Stomach (tissue), 9 donors: ENCODE results near the gene SURF6. TPM values are rescaled to one million over a fixed set of nuclear protein-coding genes. Genes with fewer than 3 reads are reported as not detected.
"Not testable (repeated sequence)": the region's sequence is repeated elsewhere in the genome, so short reads cannot be mapped to it uniquely, and the experiment has no call there.

ENCODE experiments used
- DNase-seq, 2 donors: peaks; one replicate each; pipeline versions ENCODE4 v3.0.0 to v3.0.0-alpha.2; 2013 to 2019
- H3K27ac ChIP-seq, 5 donors: fragments of 200-600 bp in 4 of 5; sonication (generic) in 4 of 5; one replicate each; pipeline ENCODE4 v1.5.1; 2013 to 2019; ENCODE audit warnings: mild to moderate bottlenecking in 1 of 5, moderate library complexity in 1 of 5
- H3K27me3 ChIP-seq, 3 donors: fragments of 200-600 bp; sonication (generic); one replicate each; pipeline ENCODE4 v1.5.1; 2017 to 2019; ENCODE audit warnings: mixed run types in 1 of 3
- H3K36me3 ChIP-seq, 4 donors: fragments of 200-600 bp; sonication (generic); 1 replicate in 3 of 4; 2 replicates in 1 of 4; pipeline ENCODE4 v1.5.1; 2016 to 2019
- H3K4me1 ChIP-seq, 4 donors: fragments of 200-600 bp; sonication (generic); one replicate each; pipeline ENCODE4 v1.5.1; 2016 to 2019
- H3K4me3 ChIP-seq, 4 donors: fragments of 200-600 bp; sonication (generic) in 3 of 4; one replicate each; pipeline ENCODE4 v1.5.1; 2016 to 2019; ENCODE audit warnings: mild to moderate bottlenecking in 1 of 4
- H3K9me3 ChIP-seq, 4 donors: fragments of 200-600 bp; sonication (generic); one replicate each; pipeline ENCODE4 v1.5.1; 2016 to 2019
- EP300 ChIP-seq: sonication (generic); formaldehyde crosslinking; IDR thresholded peaks from one replicate; pipeline ENCODE4 v1.6.1; 2017; ENCODE audit warnings: antibody characterized with exemption
- POLR2A ChIP-seq, 4 donors: fragments of 450-650 bp; IDR thresholded peaks; one replicate each; pipeline ENCODE4 v1.6.1; 2016; ENCODE audit warnings: antibody characterized with exemption in 4 of 4, control low read depth in 2 of 4, mild to moderate bottlenecking in 1 of 4, moderate library complexity in 1 of 4
- POLR2AphosphoS5 ChIP-seq, 3 donors: sonication (generic); formaldehyde crosslinking; IDR thresholded peaks; one replicate each; pipeline ENCODE4 v1.6.1; 2016; ENCODE audit warnings: antibody characterized with exemption in 3 of 3
- WGBS, 5 donors: extraction: QIAGEN DNeasy Blood & Tissue Kit in 3 of 5; methylation state at CpG; one replicate each; pipeline versions ENCODE4 v1.1.5 to v1.1.7; 2013 to 2018; 5-methylcytosine and 5-hydroxymethylcytosine counted together
- intact Hi-C: fragments of 100-400 bp; cut with DNase I; formaldehyde crosslinking; loops from one replicate; pipeline ENCODE4 v1.15.1; 2023; ENCODE audit warnings: low total_unique reads
- polyA plus RNA-seq, 3 donors: library from polyadenylated mRNA; stranded (reverse); fragments of 200-250 nt; gene quantifications; one replicate each; pipeline ENCODE4 v1.2.3, GENCODE V29; 2013
- total RNA-seq, 5 donors: library from RNA; depleted of rRNA; stranded (reverse); fragments of >200 nt; gene quantifications; one replicate each; pipeline versions ENCODE4 v1.1.0 to v1.2.3, GENCODE V29; 2014 to 2016
- TF ChIP-seq, protein P1 (sequence below), 7 experiments: fragments of 450-650 bp in 4 of 7; fragments of 200-600 bp in 3 of 7; sonication (generic) in 3 of 7; IDR thresholded peaks; one replicate each; pipeline ENCODE4 v1.5.1; 2016 to 2019; ENCODE audit warnings: antibody characterized with exemption in 7 of 7, control low read depth in 2 of 7, mild to moderate bottlenecking in 1 of 7
- donor health status: healthy with polysubstance abuse.
- donor health status: Bipolar disorder and iron deficiency.
- donor health status: healthy.

The SURF6 gene
- total and polyA plus RNA-seq, 8 donors, result 2.9 to 138 (median 14.1) TPM

DNA sequence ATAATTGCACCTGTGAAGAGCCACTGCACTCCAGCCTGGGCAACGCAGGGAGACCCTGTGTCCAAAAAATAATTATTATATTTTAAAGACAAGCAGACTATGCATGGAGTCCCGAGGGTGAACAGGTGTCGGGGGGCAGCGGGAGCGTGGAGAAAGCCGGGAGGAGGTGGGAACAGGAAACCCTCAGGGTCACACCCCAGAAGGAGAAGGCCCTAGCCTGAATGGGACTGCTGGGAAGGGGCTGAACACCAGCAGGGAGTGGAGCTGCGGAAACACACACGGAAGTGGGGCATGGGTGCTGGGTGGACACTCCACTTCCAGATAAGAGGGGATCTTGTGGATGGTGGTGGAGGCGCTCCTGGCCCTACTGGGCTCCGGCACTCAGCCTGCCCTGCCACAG is 12.8 kb downstream of the SURF6 start:
- Histone ChIP-seq H3K4me1 (no peaks in the 10 kb centered on the region), H3K4me3 (no peak overlapping the region), H3K27me3 (no peaks in the 10 kb centered on the region), H3K27ac (no peak overlapping the region), H3K36me3 (no peaks in the 10 kb centered on the region), H3K9me3 (no peaks in the 10 kb centered on the region)
- 73 to 90% (median 81%) methylated on average over 10 of the region's 10 CpGs for WGBS, 5 donors
- no peak for TF ChIP-seq POLR2AphosphoS5 (IDR thresholded peaks at IDR 0.05)
- no peak for TF ChIP-seq EP300
- TF ChIP-seq POLR2A (IDR thresholded peaks at IDR 0.05), result no peak
- TF ChIP-seq, protein P1, sequence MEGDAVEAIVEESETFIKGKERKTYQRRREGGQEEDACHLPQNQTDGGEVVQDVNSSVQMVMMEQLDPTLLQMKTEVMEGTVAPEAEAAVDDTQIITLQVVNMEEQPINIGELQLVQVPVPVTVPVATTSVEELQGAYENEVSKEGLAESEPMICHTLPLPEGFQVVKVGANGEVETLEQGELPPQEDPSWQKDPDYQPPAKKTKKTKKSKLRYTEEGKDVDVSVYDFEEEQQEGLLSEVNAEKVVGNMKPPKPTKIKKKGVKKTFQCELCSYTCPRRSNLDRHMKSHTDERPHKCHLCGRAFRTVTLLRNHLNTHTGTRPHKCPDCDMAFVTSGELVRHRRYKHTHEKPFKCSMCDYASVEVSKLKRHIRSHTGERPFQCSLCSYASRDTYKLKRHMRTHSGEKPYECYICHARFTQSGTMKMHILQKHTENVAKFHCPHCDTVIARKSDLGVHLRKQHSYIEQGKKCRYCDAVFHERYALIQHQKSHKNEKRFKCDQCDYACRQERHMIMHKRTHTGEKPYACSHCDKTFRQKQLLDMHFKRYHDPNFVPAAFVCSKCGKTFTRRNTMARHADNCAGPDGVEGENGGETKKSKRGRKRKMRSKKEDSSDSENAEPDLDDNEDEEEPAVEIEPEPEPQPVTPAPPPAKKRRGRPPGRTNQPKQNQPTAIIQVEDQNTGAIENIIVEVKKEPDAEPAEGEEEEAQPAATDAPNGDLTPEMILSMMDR (IDR thresholded peaks at IDR 0.05), result no peak
- DNase-seq, result no peak
- intact Hi-C loops, result no loop called here

DNA sequence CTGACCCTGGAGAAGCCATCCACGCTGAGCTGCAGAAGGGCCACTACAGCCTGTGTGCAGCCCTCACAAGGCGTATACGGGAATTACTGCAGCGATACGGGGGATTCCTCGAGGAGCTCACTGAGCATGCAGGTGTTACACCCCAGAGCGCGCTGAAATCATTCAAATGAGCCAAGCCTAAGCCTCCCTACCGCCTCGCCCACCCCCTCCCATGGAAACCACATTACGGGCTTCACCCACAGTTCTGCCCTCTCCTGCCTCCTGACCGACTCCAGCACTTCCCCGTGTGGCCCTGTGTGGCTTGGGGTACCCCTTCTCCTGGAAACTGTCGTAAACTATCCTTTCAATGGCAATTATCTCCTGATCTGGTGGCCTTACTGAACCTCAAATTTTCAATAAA is 13.3 kb downstream of the SURF6 start:
- Histone ChIP-seq H3K27me3 (no peaks in the 10 kb centered on the region), H3K4me1 (no peaks in the 10 kb centered on the region), H3K27ac (no peak overlapping the region), H3K9me3 (no peaks in the 10 kb centered on the region), H3K4me3 (no peak overlapping the region), H3K36me3 (no peaks in the 10 kb centered on the region)
- DNase-seq, result no peak
- WGBS, 5 donors, result 80 to 87% (median 83%) methylated on average over 14 of the region's 14 CpGs
- no peak for TF ChIP-seq EP300
- TF ChIP-seq POLR2A (IDR thresholded peaks at IDR 0.05), result no peak
- TF ChIP-seq, protein P1 (IDR thresholded peaks at IDR 0.05), result no peak
- no peak for TF ChIP-seq POLR2AphosphoS5 (IDR thresholded peaks at IDR 0.05)
- intact Hi-C loops, result no loop called here

DNA sequence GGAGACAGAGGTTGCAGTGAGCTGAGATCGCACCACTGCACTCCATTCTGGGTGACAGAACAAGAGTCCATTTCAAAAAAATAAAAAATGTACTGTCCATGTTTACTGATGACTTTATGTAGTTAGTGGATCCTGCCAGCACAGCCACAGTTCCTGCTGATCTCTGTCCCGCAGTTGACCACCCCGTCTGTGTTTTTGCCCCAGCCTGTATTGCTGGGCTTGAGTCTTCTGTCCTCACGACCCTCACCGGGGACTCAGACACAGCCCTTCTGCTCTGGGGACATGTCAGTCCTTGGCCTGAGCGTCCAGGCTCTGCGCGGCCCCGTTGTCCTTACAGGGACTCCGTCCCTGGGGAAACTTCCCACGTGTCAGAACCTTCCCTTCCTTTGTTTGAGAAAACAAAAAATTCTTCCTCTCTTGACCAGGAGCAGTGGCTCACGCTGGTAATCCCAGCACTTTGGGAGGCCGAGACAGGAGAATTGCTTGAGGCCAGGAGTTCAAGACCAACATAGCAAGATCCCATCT is 14.5 kb downstream of the SURF6 start:
- intact Hi-C loops, result no loop called here
- Histone ChIP-seq H3K27ac (no peak overlapping the region), H3K9me3 (no peaks in the 10 kb centered on the region), H3K4me1 (no peaks in the 10 kb centered on the region), H3K36me3 (no peaks in the 10 kb centered on the region), H3K4me3 (no peak overlapping the region), H3K27me3 (no peaks in the 10 kb centered on the region)
- TF ChIP-seq EP300, result no peak
- no peak for TF ChIP-seq POLR2A (IDR thresholded peaks at IDR 0.05)
- TF ChIP-seq, protein P1 (IDR thresholded peaks at IDR 0.05), result no peak
- no peak for TF ChIP-seq POLR2AphosphoS5 (IDR thresholded peaks at IDR 0.05)
- no peak for DNase-seq
- 75 to 90% (median 82%) methylated on average over 9 to 13 of the region's 13 CpGs for WGBS, 5 donors

DNA sequence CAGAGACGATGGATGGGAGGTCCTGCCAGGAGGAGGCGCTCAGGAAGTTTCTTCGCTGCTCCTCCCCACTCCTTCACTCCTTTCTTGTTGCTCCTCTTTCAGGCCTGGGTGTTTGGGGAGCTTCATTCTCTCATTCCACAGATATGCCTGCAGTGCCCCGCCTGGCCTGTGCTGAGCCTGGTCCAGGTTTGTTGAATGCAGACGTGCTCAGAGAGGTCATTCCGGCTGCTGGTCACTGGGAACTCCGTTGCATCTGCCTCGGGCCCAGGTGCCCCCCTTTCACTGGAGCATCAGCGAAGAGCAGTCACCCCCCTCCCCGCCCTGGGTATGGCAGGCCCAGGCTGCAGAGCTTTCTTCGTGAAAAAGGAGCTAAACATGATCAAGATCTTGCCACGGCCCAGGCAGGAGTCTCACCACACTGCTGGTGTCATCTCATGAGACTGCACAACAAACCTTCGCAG is 15.5 kb downstream of the SURF6 start:
- Histone ChIP-seq H3K9me3 (no peaks in the 10 kb centered on the region), H3K27me3 (no peaks in the 10 kb centered on the region), H3K4me3 (no peak overlapping the region), H3K27ac (no peak overlapping the region), H3K36me3 (no peaks in the 10 kb centered on the region), H3K4me1 (no peaks in the 10 kb centered on the region)
- intact Hi-C loops, result no loop called here
- DNase-seq, result no peak
- TF ChIP-seq, protein P1 (IDR thresholded peaks at IDR 0.05), result no peak
- TF ChIP-seq POLR2A (IDR thresholded peaks at IDR 0.05) (no peak), POLR2AphosphoS5 (IDR thresholded peaks at IDR 0.05) (no peak), EP300 (no peak)
- WGBS, 5 donors, result 68 to 80% (median 76%) methylated on average over 7 to 13 of the region's 13 CpGs

DNA sequence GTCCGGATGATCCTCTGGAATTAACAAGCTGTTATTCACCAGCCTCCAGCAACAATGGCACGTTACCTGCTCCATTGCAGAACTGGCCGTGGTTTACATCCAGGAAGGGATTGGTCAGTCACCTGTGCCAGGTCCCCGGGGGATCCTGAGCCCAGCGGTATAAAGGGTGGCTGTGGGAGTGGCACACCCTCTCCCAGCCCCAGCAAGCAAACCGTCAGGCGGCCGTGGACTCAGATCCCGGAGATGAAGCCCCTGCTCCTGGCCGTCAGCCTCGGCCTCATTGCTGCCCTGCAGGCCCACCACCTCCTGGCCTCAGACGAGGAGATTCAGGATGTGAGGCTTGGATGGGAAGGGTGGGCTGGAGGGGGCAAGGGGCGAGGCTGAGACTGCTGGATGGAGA is 18.4 kb downstream of the SURF6 start:
- H3K27ac ChIP-seq, H3K36me3 ChIP-seq, H3K27me3 ChIP-seq, DNase-seq, intact Hi-C loops, H3K4me3 ChIP-seq, H3K4me1 ChIP-seq, H3K9me3 ChIP-seq: not testable (repeated sequence)
- WGBS, 5 donors, result 70 to 100% (median 78%) methylated on average over 1 to 13 of the region's 13 CpGs
